ENCODE measurements around the gene TCEA2. TPM values are rescaled to one million over a fixed set of nuclear protein-coding genes. Genes with fewer than 3 reads are reported as not detected.

The TCEA2 gene
- total RNA-seq, 1 experiment from 2014 or later = 38.5 TPM

- ChIA-PET CTCF (interaction anchor here (0.5 to 1.1 kb wide), 6 partner anchors 10 to 608 kb away, joined by 3 to 6 read pairs (median 4); no protein-coding TSS in a partner anchor), POLR2A (interaction anchor here (0.6 kb wide), 1 partner anchor 40 kb away, joined by 3 read pairs; the partner anchor contains the start of gene RGS19)
- peak; percentile 67 for ATAC-seq
- no peak overlapping the region for H3K27ac ChIP-seq (ENCODE audit: low read length)
- peaks cover 2% of the 10 kb centered on the region; the same call in 1 of the 2 replicates for H3K4me1 ChIP-seq (ENCODE audit: control insufficient read depth, insufficient read depth, low read length)
- intact Hi-C loops (cut with micrococcal nuclease; ENCODE audit: unreplicated experiment) = no loop called here
- no peaks in the 10 kb centered on the region for H3K9me3 ChIP-seq (ENCODE audit: control insufficient read depth, insufficient read depth, low read depth, low read length)
- no TSS peak for BruUV-seq (replicated peaks)
- H3K27me3 ChIP-seq (ENCODE audit: control insufficient read depth, insufficient read depth, low read length) = peaks cover 10% of the 10 kb centered on the region
- H3K4me3 ChIP-seq (ENCODE audit: low read depth in 2 of 2, low read length in 2 of 2) = no peak overlapping the region
- H3K36me3 ChIP-seq (ENCODE audit: control insufficient read depth, insufficient read depth, low read length) = no peaks in the 10 kb centered on the region
- in situ Hi-C loops (cut with HindIII; ENCODE audit: low pct_unique_long_range_greater_than_20kb, low sequenced_read_pairs) = no loop called here
- DNase-seq (ENCODE audit: low read depth, low spot score) = no peak
- TF ChIP-seq, protein P1, sequence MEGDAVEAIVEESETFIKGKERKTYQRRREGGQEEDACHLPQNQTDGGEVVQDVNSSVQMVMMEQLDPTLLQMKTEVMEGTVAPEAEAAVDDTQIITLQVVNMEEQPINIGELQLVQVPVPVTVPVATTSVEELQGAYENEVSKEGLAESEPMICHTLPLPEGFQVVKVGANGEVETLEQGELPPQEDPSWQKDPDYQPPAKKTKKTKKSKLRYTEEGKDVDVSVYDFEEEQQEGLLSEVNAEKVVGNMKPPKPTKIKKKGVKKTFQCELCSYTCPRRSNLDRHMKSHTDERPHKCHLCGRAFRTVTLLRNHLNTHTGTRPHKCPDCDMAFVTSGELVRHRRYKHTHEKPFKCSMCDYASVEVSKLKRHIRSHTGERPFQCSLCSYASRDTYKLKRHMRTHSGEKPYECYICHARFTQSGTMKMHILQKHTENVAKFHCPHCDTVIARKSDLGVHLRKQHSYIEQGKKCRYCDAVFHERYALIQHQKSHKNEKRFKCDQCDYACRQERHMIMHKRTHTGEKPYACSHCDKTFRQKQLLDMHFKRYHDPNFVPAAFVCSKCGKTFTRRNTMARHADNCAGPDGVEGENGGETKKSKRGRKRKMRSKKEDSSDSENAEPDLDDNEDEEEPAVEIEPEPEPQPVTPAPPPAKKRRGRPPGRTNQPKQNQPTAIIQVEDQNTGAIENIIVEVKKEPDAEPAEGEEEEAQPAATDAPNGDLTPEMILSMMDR (IDR thresholded peaks at IDR 0.05) = no peak
- TF ChIP-seq TCF7L2 (IDR thresholded peaks at IDR 0.05; ENCODE audit: low read depth, low read length) = no peak
- no peak for TF ChIP-seq POLR2AphosphoS5 (IDR thresholded peaks at IDR 0.05; ENCODE audit: low read depth, low read length)
- TF ChIP-seq, protein P2, sequence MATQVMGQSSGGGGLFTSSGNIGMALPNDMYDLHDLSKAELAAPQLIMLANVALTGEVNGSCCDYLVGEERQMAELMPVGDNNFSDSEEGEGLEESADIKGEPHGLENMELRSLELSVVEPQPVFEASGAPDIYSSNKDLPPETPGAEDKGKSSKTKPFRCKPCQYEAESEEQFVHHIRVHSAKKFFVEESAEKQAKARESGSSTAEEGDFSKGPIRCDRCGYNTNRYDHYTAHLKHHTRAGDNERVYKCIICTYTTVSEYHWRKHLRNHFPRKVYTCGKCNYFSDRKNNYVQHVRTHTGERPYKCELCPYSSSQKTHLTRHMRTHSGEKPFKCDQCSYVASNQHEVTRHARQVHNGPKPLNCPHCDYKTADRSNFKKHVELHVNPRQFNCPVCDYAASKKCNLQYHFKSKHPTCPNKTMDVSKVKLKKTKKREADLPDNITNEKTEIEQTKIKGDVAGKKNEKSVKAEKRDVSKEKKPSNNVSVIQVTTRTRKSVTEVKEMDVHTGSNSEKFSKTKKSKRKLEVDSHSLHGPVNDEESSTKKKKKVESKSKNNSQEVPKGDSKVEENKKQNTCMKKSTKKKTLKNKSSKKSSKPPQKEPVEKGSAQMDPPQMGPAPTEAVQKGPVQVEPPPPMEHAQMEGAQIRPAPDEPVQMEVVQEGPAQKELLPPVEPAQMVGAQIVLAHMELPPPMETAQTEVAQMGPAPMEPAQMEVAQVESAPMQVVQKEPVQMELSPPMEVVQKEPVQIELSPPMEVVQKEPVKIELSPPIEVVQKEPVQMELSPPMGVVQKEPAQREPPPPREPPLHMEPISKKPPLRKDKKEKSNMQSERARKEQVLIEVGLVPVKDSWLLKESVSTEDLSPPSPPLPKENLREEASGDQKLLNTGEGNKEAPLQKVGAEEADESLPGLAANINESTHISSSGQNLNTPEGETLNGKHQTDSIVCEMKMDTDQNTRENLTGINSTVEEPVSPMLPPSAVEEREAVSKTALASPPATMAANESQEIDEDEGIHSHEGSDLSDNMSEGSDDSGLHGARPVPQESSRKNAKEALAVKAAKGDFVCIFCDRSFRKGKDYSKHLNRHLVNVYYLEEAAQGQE (IDR thresholded peaks at IDR 0.05; ENCODE audit: insufficient read depth in 1 of 2, low read depth in 2 of 2, low read length in 1 of 2) = no peak
- TF ChIP-seq SIN3A (IDR thresholded peaks at IDR 0.05; ENCODE audit: borderline replicate concordance, insufficient read depth, low read depth, low read length) = no peak
Measured at GRCh38 chr20:64119301-64119680, 56.3 kb downstream of the TCEA2 start.

DNA sequence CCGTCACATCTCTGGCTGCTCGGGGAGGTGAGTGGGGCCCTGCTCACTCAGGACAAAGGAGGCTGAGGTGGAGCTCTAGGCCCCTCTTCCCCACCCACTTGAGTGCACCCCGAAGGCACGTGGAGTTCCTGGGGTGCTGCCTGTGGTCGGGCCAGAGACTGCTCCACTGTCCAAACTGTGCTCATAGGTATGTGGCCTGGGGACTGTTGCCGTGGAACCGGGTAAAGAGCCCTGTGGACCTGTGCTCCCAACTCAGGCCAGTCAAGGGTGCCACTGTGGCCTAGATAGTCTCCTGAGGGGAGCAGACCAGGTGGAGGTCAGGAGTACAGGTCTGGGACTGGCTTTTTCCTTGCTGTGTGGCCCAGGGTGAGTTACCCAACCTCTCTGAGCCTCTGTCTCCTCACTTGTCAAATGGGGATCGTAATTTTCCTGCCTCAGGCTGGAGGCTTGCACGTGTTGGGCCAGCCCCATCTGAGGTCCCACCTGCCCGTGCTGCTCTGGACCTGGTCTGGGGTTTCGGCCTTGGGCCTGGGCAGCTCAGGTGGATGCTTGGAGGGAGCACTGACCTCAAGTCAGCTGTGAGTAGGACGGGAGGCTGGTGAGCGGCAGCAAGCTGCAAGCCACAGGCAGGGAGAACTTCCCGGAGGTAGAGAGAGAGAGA is 56.8 kb downstream of the TCEA2 start:
- peaks cover 13% of the 10 kb centered on the region for H3K27me3 ChIP-seq (ENCODE audit: control insufficient read depth, insufficient read depth, low read length)
- TF ChIP-seq SIN3A (IDR thresholded peaks at IDR 0.05; ENCODE audit: borderline replicate concordance, insufficient read depth, low read depth, low read length) = no peak
- TF ChIP-seq POLR2AphosphoS5 (IDR thresholded peaks at IDR 0.05; ENCODE audit: low read depth, low read length) = no peak
- TF ChIP-seq, protein P2 (IDR thresholded peaks at IDR 0.05; ENCODE audit: insufficient read depth in 1 of 2, low read depth in 2 of 2, low read length in 1 of 2) = no peak
- TF ChIP-seq TCF7L2 (IDR thresholded peaks at IDR 0.05; ENCODE audit: low read depth, low read length) = no peak
- TF ChIP-seq, protein P1 (IDR thresholded peaks at IDR 0.05) = no peak
- H3K36me3 ChIP-seq (ENCODE audit: control insufficient read depth, insufficient read depth, low read length) = no peaks in the 10 kb centered on the region
- H3K4me1 ChIP-seq (ENCODE audit: control insufficient read depth, insufficient read depth, low read length) = peaks cover 2% of the 10 kb centered on the region; the same call in 1 of the 2 replicates
- POLR2A ChIA-PET = no interaction called here
- CTCF ChIA-PET = interaction anchor here (0.5 to 1.1 kb wide), 6 partner anchors 10 to 338 kb away, joined by 3 to 6 read pairs (median 5); partner anchors contain the start of gene LKAAEAR1
- no peak overlapping the region for H3K4me3 ChIP-seq (ENCODE audit: low read depth in 2 of 2, low read length in 2 of 2)
- DNase-seq (ENCODE audit: low read depth, low spot score) (no peak), ATAC-seq (peak; percentile 61)
- H3K9me3 ChIP-seq (ENCODE audit: control insufficient read depth, insufficient read depth, low read depth, low read length) = no peaks in the 10 kb centered on the region
- in situ Hi-C loops (cut with HindIII; ENCODE audit: low pct_unique_long_range_greater_than_20kb, low sequenced_read_pairs) = no loop called here
- intact Hi-C loops (cut with micrococcal nuclease; ENCODE audit: unreplicated experiment) = no loop called here
- no peak overlapping the region for H3K27ac ChIP-seq (ENCODE audit: low read length)
- BruUV-seq (replicated peaks) = no TSS peak

All from Panc1 (cell line).